GM18519 (cell line): ENCODE measurements around the gene ITPR2.

ENCODE experiments used
- ATAC-seq: cut with Tn5 transposase; IDR thresholded peaks from one replicate; pipeline ENCODE4 v1.9.1; 2021; ENCODE audit warnings: mild to moderate bottlenecking, moderate library complexity; ENCODE audit not compliant: unreplicated experiment, low FRiP score

Gene ITPR2

GRCh38 chr12:26825459-26826016, 7.5 kb downstream of the ITPR2 start:
- no peak for ATAC-seq

GRCh38 chr12:26823390-26823789, 9.6 kb downstream of the ITPR2 start:
- no peak for ATAC-seq

- ATAC-seq: no peak
Measured at GRCh38 chr12:26822026-26822425, 11.0 kb downstream of the ITPR2 start.

- no peak for ATAC-seq
Measured at GRCh38 chr12:26821212-26821701, 11.7 kb downstream of the ITPR2 start.

GRCh38 chr12:26818636-26819035, 14.4 kb downstream of the ITPR2 start:
- ATAC-seq: no peak

- ATAC-seq: no peak
Measured at GRCh38 chr12:26818201-26818600, 14.8 kb downstream of the ITPR2 start.

- no peak for ATAC-seq
Measured at GRCh38 chr12:26817183-26817591, 15.8 kb downstream of the ITPR2 start.

- ATAC-seq: no peak
Measured at GRCh38 chr12:26813812-26814211, 19.2 kb downstream of the ITPR2 start.

- no peak for ATAC-seq
Measured at GRCh38 chr12:26810330-26810729, 22.7 kb downstream of the ITPR2 start.

GRCh38 chr12:26809611-26810285, 23.2 kb downstream of the ITPR2 start:
- ATAC-seq: no peak

- ATAC-seq: no peak
Measured at GRCh38 chr12:26808766-26809476, 24.1 kb downstream of the ITPR2 start.

GRCh38 chr12:26807292-26807691, 25.7 kb downstream of the ITPR2 start:
- no peak for ATAC-seq

GRCh38 chr12:26806556-26806955, 26.4 kb downstream of the ITPR2 start:
- no peak for ATAC-seq

- no peak for ATAC-seq
Measured at GRCh38 chr12:26805401-26805971, 27.5 kb downstream of the ITPR2 start.

GRCh38 chr12:26803552-26803951, 29.4 kb downstream of the ITPR2 start:
- no peak for ATAC-seq

GRCh38 chr12:26801486-26801885, 31.5 kb downstream of the ITPR2 start:
- ATAC-seq: no peak

- no peak for ATAC-seq
Measured at GRCh38 chr12:26800858-26801257, 32.1 kb downstream of the ITPR2 start.

GRCh38 chr12:26800347-26800746, 32.6 kb downstream of the ITPR2 start:
- ATAC-seq: no peak

GRCh38 chr12:26799741-26800140, 33.3 kb downstream of the ITPR2 start:
- ATAC-seq: no peak

GRCh38 chr12:26798640-26799039, 34.4 kb downstream of the ITPR2 start:
- ATAC-seq: no peak

GRCh38 chr12:26798023-26798422, 35.0 kb downstream of the ITPR2 start:
- ATAC-seq: peak; percentile 42
